ENCODE measurements around the gene COBL. TPM values are rescaled to one million over a fixed set of nuclear protein-coding genes. Genes with fewer than 3 reads are reported as not detected.
A peak's percentile ranks its signal among the peaks of the same experiment; 100 is the strongest.

COBL gene
- total and polyA plus RNA-seq, 2 of the 8 experiments (the other 6 are each of a cell fraction or from before 2014, with no cell fraction given): 13.8 to 40.4 TPM

- ChIA-PET CTCF (ENCODE audit: partially characterized antibody) (interaction anchor here (1.4 to 1.7 kb wide), 2 partner anchors 9 to 23 kb away, joined by 4 to 5 read pairs; no protein-coding TSS in a partner anchor), POLR2A (ENCODE audit: partially characterized antibody) (interaction anchor here (3.0 kb wide), 1 partner anchor 67 kb away, joined by 7 read pairs; no protein-coding TSS in a partner anchor)
- Histone ChIP-seq H2AK5ac (ENCODE audit: low read depth, low read length) (no peak overlapping the region), H3K23me2 (ENCODE audit: low read depth, low read length) (no peaks in the 10 kb centered on the region; the same call in 1 of the 2 replicates), H4K20me1 (replicated peaks in 1 of 2; ENCODE audit: control insufficient read depth in 1 of 2, insufficient read depth in 2 of 2, low read length in 2 of 2) (peaks cover under 1 to 12% of the 10 kb centered on the region in 2 experiments), H4K5ac (ENCODE audit: insufficient read length, low read depth, low read length) (no peak overlapping the region), H3K23ac (ENCODE audit: insufficient read length) (no peak overlapping the region), H4K91ac (replicated peaks; ENCODE audit: insufficient read length, low read length) (no peak overlapping the region), H2BK5ac (ENCODE audit: low read depth, low read length) (no peak overlapping the region), H2BK120ac (replicated peaks; ENCODE audit: low read depth, low read length) (no peak overlapping the region), H3K9ac (replicated peaks in 1 of 4; ENCODE audit: extremely low read depth in 1 of 4, low read depth in 3 of 4, low read length in 3 of 4) (no peak overlapping the region), H4K8ac (ENCODE audit: extremely low read depth, insufficient read depth, low read length) (no peak overlapping the region), H2BK20ac (ENCODE audit: low read length) (no peak overlapping the region), H3K9me3 (ENCODE audit: insufficient read depth in 2 of 2, low read depth in 1 of 2, low read length in 1 of 2) (no peaks in the 10 kb centered on the region), H3K79me1 (ENCODE audit: low read depth, low read length) (peaks cover 2% of the 10 kb centered on the region; the same call in 1 of the 2 replicates), H2AFZ (ENCODE audit: low read length) (no peak overlapping the region), H3K4me2 (ENCODE audit: insufficient read depth in 1 of 2, low read depth in 2 of 2, low read length in 2 of 2) (no peak overlapping the region), H2BK15ac (ENCODE audit: low read length) (no peak overlapping the region), H3K4me3 (ENCODE audit: extremely low read depth in 1 of 4, insufficient read depth in 2 of 4, low read depth in 3 of 4, low read length in 4 of 4) (no peak overlapping the region), H3K18ac (ENCODE audit: extremely low read depth, low read length) (no peak overlapping the region), H3K27me3 (replicated peaks in 1 of 4; ENCODE audit: control insufficient read depth in 3 of 4, extremely low read depth in 1 of 4, insufficient read depth in 3 of 4, low read length in 3 of 4) (no peaks in the 10 kb centered on the region), H3K27ac (ENCODE audit: low read depth, low read length) (no peak overlapping the region), H3K4ac (replicated peaks; ENCODE audit: insufficient read length, low read depth, low read length) (no peak overlapping the region), H3K14ac (ENCODE audit: insufficient read length) (no peak overlapping the region), H3K56ac (replicated peaks; ENCODE audit: insufficient read length, low read depth, low read length) (no peak overlapping the region), H3K4me1 (replicated peaks in 1 of 4; ENCODE audit: control insufficient read depth in 3 of 4, insufficient read depth in 4 of 4, low read length in 3 of 4) (peaks cover 0 to 19% (median 6%) of the 10 kb centered on the region in 4 experiments; a peak in 5 of 7 replicates), H3K36me3 (ENCODE audit: control insufficient read depth in 2 of 4, insufficient read depth in 4 of 4, low read length in 3 of 4) (no peaks in the 10 kb centered on the region), H3K79me2 (ENCODE audit: control insufficient read depth in 1 of 2, insufficient read depth in 2 of 2, low read length in 2 of 2) (peaks cover 0 to 46% of the 10 kb centered on the region in 2 experiments; a peak in 3 of 4 replicates), H2BK12ac (ENCODE audit: low read depth, low read length) (no peak overlapping the region)
- no peak for FAIRE-seq
- 86% methylated on average over 4 of the region's 4 CpGs; no CpG with 5 or more reads in 1 of the 2 experiments for WGBS, 2 experiments (ENCODE audit: extremely low coverage in 1 of 2, insufficient coverage in 1 of 2, insufficient read length in 1 of 2, insufficient replicate concordance in 2 of 2, low coverage in 1 of 2, low lambda C conversion rate in 2 of 2, missing lambda C conversion rate in 1 of 2)
- DNase-seq (ENCODE audit: low read depth in 1 of 2, low spot score in 2 of 2): peak in 1 of 2 experiments; percentile 26
- TF ChIP-seq KDM5A (IDR thresholded peaks at IDR 0.05; ENCODE audit: low read length) (no peak), BRCA1 (IDR thresholded peaks at IDR 0.05; ENCODE audit: low read depth, low read length) (no peak), RNF2 (IDR thresholded peaks at IDR 0.05; ENCODE audit: borderline replicate concordance, low read depth, low read length, missing control alignments, poor library complexity, severe bottlenecking) (no peak), GTF2F1 (IDR thresholded peaks at IDR 0.05; ENCODE audit: borderline replicate concordance, low read depth, low read length) (no peak), SIX5 (IDR thresholded peaks at IDR 0.05; ENCODE audit: low read depth, low read length) (no peak), BACH1 (IDR thresholded peaks at IDR 0.05; ENCODE audit: low read length) (no peak), POLR2A (IDR thresholded peaks at IDR 0.05; ENCODE audit: control extremely low read depth in 1 of 2, low read depth in 2 of 2, low read length in 2 of 2) (no peak), BCL11A (IDR thresholded peaks at IDR 0.05; ENCODE audit: low read depth in 2 of 2, low read length in 2 of 2) (no peak), CTBP2 (IDR thresholded peaks at IDR 0.05; ENCODE audit: borderline replicate concordance, insufficient read depth, insufficient read length, low read length) (no peak), ATF2 (IDR thresholded peaks at IDR 0.05; ENCODE audit: low read length) (no peak)
Measured at GRCh38 chr7:51260516-51260915, 56.1 kb downstream of the COBL start.
